HEK293 (cell line): ENCODE measurements around the gene ARGLU1.

ENCODE experiments used
- CTCF ChIA-PET: fragments of 350-600 bp; formaldehyde crosslinking; extraction: SDS; loops from one replicate; lab custom pipeline; 2021; ENCODE audit warnings: antibody characterized with exemption; lab: Yijun Ruan, JAX
- POLR2A ChIA-PET: fragments of 300-600 bp; formaldehyde crosslinking; extraction: SDS; loops from one replicate; lab custom pipeline; 2020; ENCODE audit warnings: antibody characterized with exemption, inconsistent platforms; lab: Yijun Ruan, JAX
- H3K27ac ChIP-seq: fragments of 200-500 bp; sonication (Bioruptor generic); 2 replicates; pipeline ENCODE4 v1.5.1; 2014; ENCODE audit warnings: low read depth, low read length, control low read depth, inconsistent platforms; ENCODE audit errors: extremely low read depth
- H3K36me3 ChIP-seq, 2 experiments: fragments of 200-500 bp in 1 of 2; sonication (Bioruptor generic) in 1 of 2; 1 replicate in 1 of 2; 2 replicates in 1 of 2; pipeline ENCODE4 v1.5.1; 2014 to 2017; ENCODE audit warnings: inconsistent platforms in 2 of 2, low read length in 2 of 2; ENCODE audit not compliant: control insufficient read depth in 2 of 2, insufficient read depth in 1 of 2
- H3K4me1 ChIP-seq: fragments of 200-500 bp; sonication (Bioruptor generic); 2 replicates; pipeline ENCODE4 v1.5.1; 2014; ENCODE audit warnings: mild to moderate bottlenecking, low read length, inconsistent platforms; ENCODE audit not compliant: control insufficient read depth, insufficient read depth
- H3K4me3 ChIP-seq: 2 replicates; pipeline ENCODE4 v1.5.1; 2011; ENCODE audit warnings: low read depth, mild to moderate bottlenecking, control low read depth, low read length, moderate library complexity
- H3K9me3 ChIP-seq: fragments of 200-500 bp; sonication (Bioruptor generic); 2 replicates; pipeline ENCODE4 v1.5.1; 2014; ENCODE audit warnings: low read depth, low read length, inconsistent platforms; ENCODE audit not compliant: control insufficient read depth, insufficient read depth
- EGR2 ChIP-seq: fragments of 450-650 bp; formaldehyde crosslinking; IDR thresholded peaks from 2 replicates; pipeline ENCODE4 v1.5.1; 2016; ENCODE audit warnings: low read depth, missing biosample characterization, missing genetic modification characterization
- FEZF1 ChIP-seq: fragments of 450-650 bp; formaldehyde crosslinking; IDR thresholded peaks from 2 replicates; pipeline ENCODE4 v1.5.1; 2016; ENCODE audit warnings: missing biosample characterization, missing genetic modification characterization
- HOXD13 ChIP-seq: sonication (generic); formaldehyde crosslinking; IDR thresholded peaks from 2 replicates; pipeline ENCODE4 v1.8.0; 2022; ENCODE audit warnings: missing genetic modification reagents, borderline replicate concordance
- PRDM1 ChIP-seq: fragments of 450-650 bp; formaldehyde crosslinking; IDR thresholded peaks from 2 replicates; pipeline ENCODE4; 2016; ENCODE audit warnings: missing biosample characterization, missing genetic modification characterization
- ZBTB7A ChIP-seq: fragments of 450-650 bp; formaldehyde crosslinking; IDR thresholded peaks from 2 replicates; pipeline ENCODE4 v1.5.1; 2016; ENCODE audit warnings: low read depth, missing biosample characterization, missing genetic modification characterization
- ZBTB8A ChIP-seq: fragments of 450-650 bp; formaldehyde crosslinking; IDR thresholded peaks from 2 replicates; pipeline ENCODE4 v1.5.1; 2016; ENCODE audit warnings: missing biosample characterization, missing genetic modification characterization
- ZEB2 ChIP-seq: fragments of 450-650 bp; formaldehyde crosslinking; IDR thresholded peaks from 2 replicates; pipeline ENCODE4 v1.5.1; 2016; ENCODE audit warnings: missing biosample characterization, missing genetic modification characterization
- ZFHX2 ChIP-seq: fragments of 450-650 bp; formaldehyde crosslinking; conservative IDR thresholded peaks from 2 replicates; pipeline ENCODE4 v1.5.1; 2016; ENCODE audit warnings: missing biosample characterization, missing genetic modification characterization
- ZNF214 ChIP-seq: fragments of 450-650 bp; formaldehyde crosslinking; IDR thresholded peaks from 2 replicates; pipeline ENCODE4 v1.5.1; 2017; ENCODE audit warnings: missing biosample characterization, mild to moderate bottlenecking, missing genetic modification characterization, borderline replicate concordance
- ZNF521 ChIP-seq: fragments of 450-650 bp; formaldehyde crosslinking; IDR thresholded peaks from 2 replicates; pipeline ENCODE4 v1.5.1; 2017; ENCODE audit warnings: missing biosample characterization, mild to moderate bottlenecking, missing genetic modification characterization
- ZNF626 ChIP-seq: fragments of 450-650 bp; sonication (Bioruptor Pico); formaldehyde crosslinking; IDR thresholded peaks from 2 replicates; pipeline ENCODE4 v1.5.1; 2018; ENCODE audit warnings: missing biosample characterization, missing genetic modification characterization, inconsistent platforms
- ZNF791 ChIP-seq: fragments of 450-650 bp; formaldehyde crosslinking; IDR thresholded peaks from 2 replicates; pipeline ENCODE4 v1.5.1; 2016; ENCODE audit warnings: missing biosample characterization, missing genetic modification characterization
- ZXDB ChIP-seq: fragments of 450-650 bp; formaldehyde crosslinking; IDR thresholded peaks from 2 replicates; pipeline ENCODE4 v1.5.1; 2016; ENCODE audit warnings: missing biosample characterization, missing genetic modification characterization
- TF ChIP-seq, protein P1 (sequence below): fragments of 450-650 bp; formaldehyde crosslinking; IDR thresholded peaks from 2 replicates; pipeline ENCODE4 v1.5.1; 2016; ENCODE audit warnings: missing biosample characterization, missing genetic modification characterization
- TF ChIP-seq, protein P2 (sequence below): fragments of 450-650 bp; formaldehyde crosslinking; IDR thresholded peaks from 2 replicates; pipeline ENCODE4 v1.5.1; 2016; ENCODE audit warnings: missing biosample characterization, missing genetic modification characterization
- TF ChIP-seq, protein P3 (sequence below): fragments of 450-650 bp; formaldehyde crosslinking; IDR thresholded peaks from 2 replicates; pipeline ENCODE4 v1.5.1; 2016; ENCODE audit warnings: missing biosample characterization, missing genetic modification characterization
- TF ChIP-seq, protein P4 (sequence below): fragments of 450-650 bp; formaldehyde crosslinking; IDR thresholded peaks from 2 replicates; pipeline ENCODE4 v1.5.1; 2017; ENCODE audit warnings: missing biosample characterization, missing genetic modification characterization

The ARGLU1 gene

DNA sequence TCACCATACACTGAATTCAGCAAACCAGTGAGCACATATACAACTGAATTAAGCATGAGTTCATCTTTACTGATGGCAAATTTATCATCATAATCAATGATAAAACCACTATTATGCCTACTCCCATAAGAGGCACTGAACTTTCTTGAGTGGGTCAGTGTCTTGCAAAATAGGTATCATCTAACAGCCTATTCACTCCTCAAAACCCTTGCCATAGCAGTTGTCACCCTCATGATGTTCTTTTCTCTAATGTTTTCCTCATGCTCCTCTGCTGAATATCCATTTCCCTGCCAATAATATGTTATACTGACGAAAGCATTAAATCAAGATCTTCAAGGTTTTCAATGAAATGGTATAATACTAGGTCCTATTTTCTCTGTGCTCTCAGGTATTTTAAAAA, 5.6 kb downstream of the ARGLU1 start:
- peaks cover 11 to 20% of the 10 kb centered on the region in 2 experiments; a peak in 2 of 3 replicates for H3K36me3 ChIP-seq
- POLR2A ChIA-PET = interaction anchor here (0.7 kb wide), 1 partner anchor 27 kb away, joined by 3 read pairs; the partner anchor contains the start of gene EFNB2
- H3K4me3 ChIP-seq = no peak overlapping the region
- H3K4me1 ChIP-seq = peaks cover 21% of the 10 kb centered on the region
- TF ChIP-seq, protein P1, sequence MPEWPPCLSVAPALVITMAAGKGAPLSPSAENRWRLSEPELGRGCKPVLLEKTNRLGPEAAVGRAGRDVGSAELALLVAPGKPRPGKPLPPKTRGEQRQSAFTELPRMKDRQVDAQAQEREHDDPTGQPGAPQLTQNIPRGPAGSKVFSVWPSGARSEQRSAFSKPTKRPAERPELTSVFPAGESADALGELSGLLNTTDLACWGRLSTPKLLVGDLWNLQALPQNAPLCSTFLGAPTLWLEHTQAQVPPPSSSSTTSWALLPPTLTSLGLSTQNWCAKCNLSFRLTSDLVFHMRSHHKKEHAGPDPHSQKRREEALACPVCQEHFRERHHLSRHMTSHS = no peak
- TF ChIP-seq, protein P2, sequence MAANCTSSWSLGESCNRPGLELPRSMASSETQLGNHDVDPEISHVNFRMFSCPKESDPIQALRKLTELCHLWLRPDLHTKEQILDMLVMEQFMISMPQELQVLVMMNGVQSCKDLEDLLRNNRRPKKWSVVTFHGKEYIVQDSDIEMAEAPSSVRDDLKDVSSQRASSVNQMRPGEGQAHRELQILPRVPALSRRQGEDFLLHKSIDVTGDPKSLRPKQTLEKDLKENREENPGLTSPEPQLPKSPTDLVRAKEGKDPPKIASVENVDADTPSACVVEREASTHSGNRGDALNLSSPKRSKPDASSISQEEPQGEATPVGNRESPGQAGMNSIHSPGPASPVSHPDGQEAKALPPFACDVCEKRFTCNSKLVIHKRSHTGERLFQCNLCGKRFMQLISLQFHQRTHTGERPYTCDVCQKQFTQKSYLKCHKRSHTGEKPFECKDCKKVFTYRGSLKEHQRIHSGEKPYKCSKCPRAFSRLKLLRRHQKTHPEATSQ (tag by site-specific recombination) = no peak
- TF ChIP-seq FEZF1 (tag by site-specific recombination) (no peak), ZNF626 (tag by site-specific recombination) (no peak), ZNF214 (tag by site-specific recombination) (no peak), ZXDB (no peak), ZNF791 (no peak)
- TF ChIP-seq, all 188 proteins: peak for 0
- no peaks in the 10 kb centered on the region for H3K9me3 ChIP-seq
- CTCF ChIA-PET = no interaction called here
- H3K27ac ChIP-seq = no peak overlapping the region

DNA sequence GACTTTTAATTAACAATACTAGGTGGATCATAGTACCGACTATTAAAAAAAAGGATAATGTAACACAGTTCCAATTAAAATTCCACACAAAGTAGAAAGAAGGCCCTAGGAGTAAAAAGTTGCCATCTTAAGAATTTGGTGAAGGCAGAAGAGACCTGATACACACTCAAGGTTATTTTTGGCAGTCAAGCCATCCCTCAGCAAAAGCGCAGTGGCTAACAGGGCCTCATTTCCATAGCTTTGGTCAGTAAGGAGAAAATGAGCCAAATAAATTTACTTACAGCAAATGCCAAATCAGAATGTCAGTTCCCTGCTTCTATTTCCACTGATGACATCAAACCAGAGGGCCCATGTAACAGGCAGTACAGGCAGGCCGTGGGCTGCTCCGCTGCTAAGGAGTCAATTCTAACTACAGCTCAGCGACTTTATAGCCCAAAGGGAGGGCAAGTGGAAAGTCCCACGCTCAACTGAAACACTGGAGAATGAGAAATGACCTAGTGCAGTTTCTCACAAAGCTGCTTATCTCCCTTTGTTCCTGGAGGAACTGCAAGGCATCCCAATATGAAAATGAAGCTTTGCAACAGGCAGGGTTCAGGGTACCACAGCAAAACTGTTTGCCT, 6.3 kb downstream of the ARGLU1 start:
- Histone ChIP-seq H3K4me3 (no peak overlapping the region), H3K4me1 (peaks cover 21% of the 10 kb centered on the region), H3K9me3 (no peaks in the 10 kb centered on the region), H3K27ac (no peak overlapping the region), H3K36me3 (peaks cover 16 to 26% of the 10 kb centered on the region in 2 experiments; a peak in 2 of 3 replicates)
- ChIA-PET CTCF (interaction anchor here (0.5 to 0.6 kb wide), 2 partner anchors 78 to 632 kb away, joined by 3 read pairs; no protein-coding TSS in a partner anchor), POLR2A (no interaction called here)
- TF ChIP-seq ZBTB8A = no peak
- TF ChIP-seq, protein P3, sequence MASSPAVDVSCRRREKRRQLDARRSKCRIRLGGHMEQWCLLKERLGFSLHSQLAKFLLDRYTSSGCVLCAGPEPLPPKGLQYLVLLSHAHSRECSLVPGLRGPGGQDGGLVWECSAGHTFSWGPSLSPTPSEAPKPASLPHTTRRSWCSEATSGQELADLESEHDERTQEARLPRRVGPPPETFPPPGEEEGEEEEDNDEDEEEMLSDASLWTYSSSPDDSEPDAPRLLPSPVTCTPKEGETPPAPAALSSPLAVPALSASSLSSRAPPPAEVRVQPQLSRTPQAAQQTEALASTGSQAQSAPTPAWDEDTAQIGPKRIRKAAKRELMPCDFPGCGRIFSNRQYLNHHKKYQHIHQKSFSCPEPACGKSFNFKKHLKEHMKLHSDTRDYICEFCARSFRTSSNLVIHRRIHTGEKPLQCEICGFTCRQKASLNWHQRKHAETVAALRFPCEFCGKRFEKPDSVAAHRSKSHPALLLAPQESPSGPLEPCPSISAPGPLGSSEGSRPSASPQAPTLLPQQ (tag by site-specific recombination) = no peak
- TF ChIP-seq ZFHX2 (tag by site-specific recombination) = 0 out of 2 replicates have a peak, but pooled peaks have one; percentile 33
- TF ChIP-seq ZNF521 (tag by site-specific recombination) = no peak
- peak; percentile 43; the same call in 1 of the 2 replicates for TF ChIP-seq PRDM1 (tag by site-specific recombination)
- TF ChIP-seq, protein P4, sequence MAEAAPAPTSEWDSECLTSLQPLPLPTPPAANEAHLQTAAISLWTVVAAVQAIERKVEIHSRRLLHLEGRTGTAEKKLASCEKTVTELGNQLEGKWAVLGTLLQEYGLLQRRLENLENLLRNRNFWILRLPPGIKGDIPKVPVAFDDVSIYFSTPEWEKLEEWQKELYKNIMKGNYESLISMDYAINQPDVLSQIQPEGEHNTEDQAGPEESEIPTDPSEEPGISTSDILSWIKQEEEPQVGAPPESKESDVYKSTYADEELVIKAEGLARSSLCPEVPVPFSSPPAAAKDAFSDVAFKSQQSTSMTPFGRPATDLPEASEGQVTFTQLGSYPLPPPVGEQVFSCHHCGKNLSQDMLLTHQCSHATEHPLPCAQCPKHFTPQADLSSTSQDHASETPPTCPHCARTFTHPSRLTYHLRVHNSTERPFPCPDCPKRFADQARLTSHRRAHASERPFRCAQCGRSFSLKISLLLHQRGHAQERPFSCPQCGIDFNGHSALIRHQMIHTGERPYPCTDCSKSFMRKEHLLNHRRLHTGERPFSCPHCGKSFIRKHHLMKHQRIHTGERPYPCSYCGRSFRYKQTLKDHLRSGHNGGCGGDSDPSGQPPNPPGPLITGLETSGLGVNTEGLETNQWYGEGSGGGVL (tag by site-specific recombination) = no peak
- TF ChIP-seq HOXD13 = no peak
- TF ChIP-seq EGR2 (tag by site-specific recombination) = peak; percentile 21; the same call in 1 of the 2 replicates
- no peak for TF ChIP-seq ZEB2 (tag by site-specific recombination)
- no peak for TF ChIP-seq ZBTB7A (tag by site-specific recombination)
